ENCODE results near the gene UBE2I. TPM values are rescaled to one million over a fixed set of nuclear protein-coding genes. Genes with fewer than 3 reads are reported as not detected.

Gene UBE2I
- total RNA-seq, 1 experiment from 2014 or later, result 229 TPM

- Mint-ChIP-seq H3K4me3 (no peak overlapping the region), H3K36me3 (peaks cover 58% of the 10 kb centered on the region), H3K9me3 (no peaks in the 10 kb centered on the region), H3K27me3 (ENCODE audit: low read depth) (no peaks in the 10 kb centered on the region), H3K27ac (no peak overlapping the region), H3K4me1 (peaks cover 8% of the 10 kb centered on the region)
- DNase-seq (ENCODE audit: low spot score) (no peak), ATAC-seq (no peak)
- POLR2A ChIA-PET, result no interaction called here
- TF ChIP-seq FOXK1 (CRISPR knock-in tag; IDR thresholded peaks at IDR 0.05), result no peak
- no peak for TF ChIP-seq KAT7 (CRISPR knock-in tag; IDR thresholded peaks at IDR 0.05; ENCODE audit: borderline replicate concordance)
- CTCF ChIA-PET, result interaction anchor here (0.6 kb wide), 1 partner anchor 16 kb away, joined by 3 read pairs; no protein-coding TSS in a partner anchor
Observed at GRCh38 chr16:1315081-1316032, 5.9 kb downstream of the UBE2I start.

GRCh38 chr16:1316033-1316405, 6.6 kb downstream of the UBE2I start:
- DNase-seq (ENCODE audit: low spot score) (no peak), ATAC-seq (no peak)
- TF ChIP-seq ELF4 (CRISPR knock-in tag; IDR thresholded peaks at IDR 0.05; ENCODE audit: low read depth) (no peak), HMGA2 (CRISPR knock-in tag; IDR thresholded peaks at IDR 0.05) (no peak)
- Mint-ChIP-seq H3K27ac (no peak overlapping the region), H3K4me3 (no peak overlapping the region), H3K9me3 (no peaks in the 10 kb centered on the region), H3K4me1 (peaks cover 3% of the 10 kb centered on the region), H3K27me3 (ENCODE audit: low read depth) (no peaks in the 10 kb centered on the region), H3K36me3 (peaks cover 58% of the 10 kb centered on the region)
- ChIA-PET POLR2A (no interaction called here), CTCF (interaction anchor here (0.6 to 1.0 kb wide), 2 partner anchors 10 to 15 kb away, joined by 3 read pairs; no protein-coding TSS in a partner anchor)

- H3K27ac Mint-ChIP-seq, result no peak overlapping the region
- ATAC-seq, result no peak
- CTCF ChIA-PET, result interaction anchor here (0.9 kb wide), 1 partner anchor 13 kb away, joined by 4 read pairs; no protein-coding TSS in a partner anchor
Observed at GRCh38 chr16:1317479-1318267, 8.2 kb downstream of the UBE2I start.

GRCh38 chr16:1318268-1318545, 8.8 kb downstream of the UBE2I start:
- DNase-seq (ENCODE audit: low spot score) (no peak), ATAC-seq (no peak)
- H3K4me3 Mint-ChIP-seq, result no peak overlapping the region
- peaks cover 67% of the 10 kb centered on the region for H3K36me3 Mint-ChIP-seq
- H3K27me3 Mint-ChIP-seq (ENCODE audit: low read depth), result no peaks in the 10 kb centered on the region
- ChIA-PET CTCF (interaction anchor here (0.9 kb wide), 1 partner anchor 13 kb away, joined by 4 read pairs; no protein-coding TSS in a partner anchor), POLR2A (no interaction called here)
- no peaks in the 10 kb centered on the region for H3K9me3 Mint-ChIP-seq
- TF ChIP-seq TEAD1 (CRISPR knock-in tag; IDR thresholded peaks at IDR 0.05), result no peak
- no peak for TF ChIP-seq NR1H2 (CRISPR knock-in tag; IDR thresholded peaks at IDR 0.05)
- no peak for TF ChIP-seq HMGXB4 (CRISPR knock-in tag; IDR thresholded peaks at IDR 0.05)
- no peak for TF ChIP-seq ZNF671 (CRISPR knock-in tag; IDR thresholded peaks at IDR 0.05)
- no peak for TF ChIP-seq RORB (CRISPR knock-in tag; IDR thresholded peaks at IDR 0.05)
- no peak for TF ChIP-seq NR2C2 (CRISPR knock-in tag; IDR thresholded peaks at IDR 0.05)
- no peak for TF ChIP-seq KAT7 (CRISPR knock-in tag; IDR thresholded peaks at IDR 0.05; ENCODE audit: borderline replicate concordance)
- TF ChIP-seq CDX4 (CRISPR knock-in tag; IDR thresholded peaks at IDR 0.05; ENCODE audit: borderline replicate concordance), result no peak
- H3K4me1 Mint-ChIP-seq, result no peaks in the 10 kb centered on the region
- H3K27ac Mint-ChIP-seq, result peak overlapping the region; percentile 63; the same call in 1 of the 2 replicates

More at GRCh38 chr16:1317479-1318267, 8.2 kb downstream of the UBE2I start:
- Mint-ChIP-seq H3K4me1 (no peaks in the 10 kb centered on the region), H3K4me3 (no peak overlapping the region), H3K9me3 (no peaks in the 10 kb centered on the region), H3K36me3 (peaks cover 66% of the 10 kb centered on the region), H3K27me3 (ENCODE audit: low read depth) (no peaks in the 10 kb centered on the region)
- POLR2A ChIA-PET, result no interaction called here
- no peak for TF ChIP-seq STAT6 (CRISPR knock-in tag; conservative IDR thresholded peaks at IDR 0.05; ENCODE audit: low read depth)
- no peak for DNase-seq (ENCODE audit: low spot score)

All from WTC11 (cell line).